ENCODE measurements around the gene COL27A1.

COL27A1 gene

GRCh38 chr9:114276908-114277821, 121.8 kb downstream of the COL27A1 start:
- no peak for DNase-seq

GRCh38 chr9:114278356-114278755, 123.0 kb downstream of the COL27A1 start:
- no peak for DNase-seq

GRCh38 chr9:114278881-114279570, 123.7 kb downstream of the COL27A1 start:
- no peak for DNase-seq

- no peak for DNase-seq
Observed at GRCh38 chr9:114279693-114280092, 124.4 kb downstream of the COL27A1 start.

GRCh38 chr9:114280636-114281472, 125.5 kb downstream of the COL27A1 start:
- no peak for DNase-seq

GRCh38 chr9:114281473-114282103, 126.3 kb downstream of the COL27A1 start:
- no peak for DNase-seq

- DNase-seq, result no peak
Observed at GRCh38 chr9:114282104-114282485, 126.8 kb downstream of the COL27A1 start.

GRCh38 chr9:114282507-114282906, 127.2 kb downstream of the COL27A1 start:
- no peak for DNase-seq

- DNase-seq, result no peak
Observed at GRCh38 chr9:114282926-114283325, 127.6 kb downstream of the COL27A1 start.

- no peak for DNase-seq
Observed at GRCh38 chr9:114283551-114284111, 128.3 kb downstream of the COL27A1 start.

- DNase-seq, result no peak
Observed at GRCh38 chr9:114284316-114285060, 129.2 kb downstream of the COL27A1 start.

- DNase-seq, result no peak
Observed at GRCh38 chr9:114285166-114285867, 130.0 kb downstream of the COL27A1 start.

- no peak for DNase-seq
Observed at GRCh38 chr9:114286146-114286679, 130.9 kb downstream of the COL27A1 start.

GRCh38 chr9:114287001-114287762, 131.8 kb downstream of the COL27A1 start:
- no peak for DNase-seq

- no peak for DNase-seq
Observed at GRCh38 chr9:114287763-114288192, 132.4 kb downstream of the COL27A1 start.

- no peak for DNase-seq
Observed at GRCh38 chr9:114288193-114289091, 133.1 kb downstream of the COL27A1 start.

- DNase-seq, result no peak
Observed at GRCh38 chr9:114289106-114289505, 133.8 kb downstream of the COL27A1 start.

- DNase-seq, result no peak
Observed at GRCh38 chr9:114289571-114290481, 134.5 kb downstream of the COL27A1 start.
